ENCODE measurements around the gene ACADVL.
"Not testable (repeated sequence)": the region's sequence is repeated elsewhere in the genome, so short reads cannot be mapped to it uniquely, and the experiment has no call there.

ACADVL gene

GRCh38 chr17:7219812-7220592, at the start of gene ACADVL, which contains the start of gene DLG4:
TSS of gene ACADVL (plus strand) at chr17:7219938. CDS start at chr17:7219985, 47 bp downstream.
TSS of gene DLG4 (minus strand) at chr17:7219836.
- DNase-seq (ENCODE audit: low spot score) = peak; percentile 94

DNA sequence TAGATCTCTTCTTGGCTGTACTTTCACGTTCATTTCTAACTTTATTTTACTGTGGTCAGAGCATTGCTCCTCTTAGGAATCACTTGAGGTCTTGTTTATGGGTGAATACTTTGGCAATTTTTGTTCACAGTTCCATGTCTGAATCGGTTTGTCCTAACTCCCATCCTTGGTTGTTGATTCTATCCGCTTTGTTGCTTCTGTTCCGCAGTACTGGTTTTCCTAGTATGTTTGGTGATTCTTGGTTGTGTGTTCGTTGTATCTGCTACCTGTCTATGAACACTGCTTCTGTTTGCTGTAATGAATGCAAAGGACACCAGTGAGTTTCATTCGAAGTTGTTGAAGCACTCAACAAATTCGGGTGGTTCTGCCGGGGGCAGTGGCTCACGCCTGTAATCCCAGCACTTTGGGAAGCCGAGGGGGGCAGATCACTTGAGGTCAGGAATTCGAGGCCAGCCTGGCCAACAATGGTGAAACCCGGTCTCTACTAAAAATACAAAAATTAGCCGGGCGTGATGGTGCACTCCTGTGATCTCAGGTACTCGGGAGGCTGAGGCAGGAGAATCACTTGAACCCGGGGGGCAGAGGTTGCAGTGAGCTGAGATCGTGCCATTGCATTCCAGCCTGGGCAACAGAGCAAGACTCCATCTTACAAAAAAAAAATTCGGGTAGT, 47.1 kb upstream of the ACADVL start:
- not testable (repeated sequence) for DNase-seq (ENCODE audit: low spot score)

GRCh38 chr17:7173687-7174602, 45.8 kb upstream of the ACADVL start:
- no peak for DNase-seq (ENCODE audit: low spot score)

DNA sequence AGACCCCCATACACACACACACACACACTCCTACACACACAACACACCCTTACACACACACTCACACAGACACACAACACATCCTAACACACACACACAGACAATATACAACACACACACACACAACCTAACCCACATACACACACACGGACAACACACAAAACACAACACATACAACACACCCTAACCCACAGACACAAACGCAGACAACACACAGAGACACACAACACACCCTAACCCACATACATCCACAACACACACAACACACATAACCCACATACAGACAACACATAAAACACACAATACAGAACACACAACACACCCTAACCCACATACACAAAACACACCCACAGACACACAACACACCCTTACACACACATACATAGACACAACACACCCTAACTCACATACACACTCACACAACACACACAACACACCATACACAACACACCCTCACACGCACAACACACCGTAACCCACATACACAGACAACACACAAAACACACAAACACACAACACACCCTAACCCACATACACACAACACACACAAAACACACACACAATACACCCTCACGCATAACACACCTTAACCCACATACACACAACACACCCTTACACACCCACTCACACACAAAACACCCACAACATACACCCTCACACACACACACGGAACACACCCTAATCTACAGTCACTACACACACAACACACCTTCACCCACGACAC, 45.0 kb upstream of the ACADVL start:
- DNase-seq (ENCODE audit: low spot score) = no peak

- no peak for DNase-seq (ENCODE audit: low spot score)
Measured at GRCh38 chr17:7175330-7175733, 44.4 kb upstream of the ACADVL start.

GRCh38 chr17:7176107-7176840, 43.5 kb upstream of the ACADVL start:
- no peak for DNase-seq (ENCODE audit: low spot score)

- no peak for DNase-seq (ENCODE audit: low spot score)
Measured at GRCh38 chr17:7176841-7177190, 42.9 kb upstream of the ACADVL start.

DNA sequence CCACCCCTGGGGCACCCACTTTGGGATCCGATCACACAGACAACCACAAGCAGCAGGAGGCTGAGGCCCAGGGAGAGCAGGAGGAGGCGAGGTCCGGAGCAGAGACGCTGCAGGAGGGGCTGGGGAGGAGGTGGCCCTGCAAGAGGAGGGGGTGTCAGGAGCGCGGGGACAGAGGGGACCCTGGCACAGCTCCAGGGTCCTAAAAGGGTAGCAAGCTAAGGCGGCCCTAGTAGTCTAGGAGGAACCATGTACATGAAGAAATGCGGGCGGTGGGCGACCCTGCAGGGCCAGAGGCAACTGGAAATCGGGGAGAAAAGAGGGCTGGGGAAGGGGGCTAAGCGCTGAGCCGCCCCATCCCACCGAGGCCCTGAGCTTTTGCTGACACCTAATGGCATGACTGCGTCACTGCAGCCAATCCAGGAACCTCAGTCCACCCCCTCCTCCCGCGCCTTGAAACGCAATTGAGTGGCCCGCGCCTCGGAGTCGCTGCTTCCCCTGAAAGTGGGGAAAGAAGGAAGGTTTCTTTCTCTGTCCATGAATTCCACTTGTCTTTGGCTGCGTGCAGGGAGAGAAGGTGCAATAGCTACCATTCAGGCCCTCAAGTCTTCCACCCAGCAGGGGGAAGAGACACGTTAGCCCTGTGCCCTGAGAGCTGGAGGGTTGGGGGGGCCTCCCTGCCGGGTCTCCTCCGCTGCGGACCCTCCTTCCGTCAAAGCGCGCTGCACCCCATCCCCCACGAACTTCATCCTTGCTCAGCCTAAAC, 42.4 kb upstream of the ACADVL start:
- DNase-seq (ENCODE audit: low spot score) = peak; percentile 92

GRCh38 chr17:7177954-7178477, 41.7 kb upstream of the ACADVL start:
- DNase-seq (ENCODE audit: low spot score) = no peak

DNA sequence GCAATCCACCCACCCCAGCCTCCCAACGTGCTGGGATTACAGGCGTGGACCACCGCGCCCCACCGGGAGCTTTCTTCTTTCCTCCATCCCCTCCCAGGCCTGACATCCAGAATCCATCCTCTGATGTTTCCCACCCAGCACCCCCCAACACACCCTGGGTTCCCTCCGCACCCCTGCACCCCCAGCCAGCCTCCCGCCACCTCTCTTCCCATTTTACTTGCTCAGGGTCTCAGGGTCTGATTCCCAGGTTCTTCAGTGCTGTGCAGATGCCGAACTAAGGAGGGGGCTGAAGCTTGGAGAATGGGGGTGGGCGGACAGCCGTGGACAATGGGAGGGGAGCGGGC, 40.8 kb upstream of the ACADVL start:
- DNase-seq (ENCODE audit: low spot score) = no peak

- DNase-seq (ENCODE audit: low spot score) = no peak
Measured at GRCh38 chr17:7179317-7180254, 40.2 kb upstream of the ACADVL start, which contains the start of gene ASGR1. TSS of gene ASGR1 (minus strand) at chr17:7179370. CDS start at chr17:7178563, 807 bp downstream.

- DNase-seq (ENCODE audit: low spot score) = not testable (repeated sequence)
Measured at GRCh38 chr17:7182101-7182500, 37.6 kb upstream of the ACADVL start.

- DNase-seq (ENCODE audit: low spot score) = no peak
Measured at GRCh38 chr17:7183433-7184090, 36.2 kb upstream of the ACADVL start.

DNA sequence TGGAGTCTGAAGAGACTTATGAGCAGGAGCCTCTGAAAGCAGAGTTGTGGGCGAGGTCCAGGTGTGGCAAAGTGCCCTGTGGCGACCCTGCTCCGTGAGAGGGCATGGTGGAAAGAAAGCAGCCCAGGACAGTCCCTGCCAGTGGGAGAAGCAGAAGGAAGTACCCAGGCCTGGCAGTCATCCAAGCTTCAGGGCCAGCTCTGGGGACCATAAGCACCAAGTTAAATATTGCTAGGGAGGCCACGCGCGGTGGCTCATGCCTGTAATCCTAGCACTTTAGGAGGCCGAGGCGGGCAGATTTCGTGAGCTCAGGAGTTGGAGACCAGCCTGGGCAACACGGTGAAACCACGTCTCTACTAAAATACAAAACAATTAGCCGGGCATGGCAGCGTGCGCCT, 35.6 kb upstream of the ACADVL start:
- no peak for DNase-seq (ENCODE audit: low spot score)

- DNase-seq (ENCODE audit: low spot score) = no peak
Measured at GRCh38 chr17:7184647-7185046, 35.1 kb upstream of the ACADVL start.

GRCh38 chr17:7186241-7186640, 33.5 kb upstream of the ACADVL start:
- DNase-seq (ENCODE audit: low spot score) = no peak

DNA sequence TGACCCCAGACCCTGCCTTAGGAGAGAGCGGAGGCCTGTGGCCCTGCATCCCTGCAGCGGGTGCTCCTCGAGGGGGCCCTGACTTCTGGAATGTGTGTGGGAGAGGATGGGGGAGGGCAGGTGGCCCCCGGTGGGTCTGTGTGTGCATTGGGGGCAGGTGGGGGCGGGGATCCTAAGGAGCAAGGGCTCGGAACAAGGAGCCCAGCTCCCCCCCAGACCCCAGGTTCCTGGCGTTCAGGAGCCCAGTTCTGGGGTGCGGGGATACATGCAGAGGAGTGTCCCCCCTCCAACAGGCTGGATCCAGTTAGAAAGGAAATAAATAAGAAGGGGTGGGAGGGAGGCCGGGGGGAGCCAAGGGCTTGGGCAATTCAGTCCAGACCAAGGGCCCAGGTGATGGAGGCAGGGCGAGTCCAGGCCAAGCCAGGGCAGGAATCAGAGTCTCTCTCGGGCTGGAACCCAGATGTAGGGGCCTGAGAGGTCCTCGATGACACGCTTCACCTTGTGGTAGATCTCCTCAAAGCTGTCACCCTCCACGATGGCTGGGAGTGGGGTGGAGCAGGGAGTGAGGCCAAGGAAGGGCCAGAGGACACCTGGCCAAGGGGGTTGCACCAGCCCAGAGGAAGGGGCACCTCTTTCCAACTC, 29.3 kb upstream of the ACADVL start:
- DNase-seq (ENCODE audit: low spot score) = no peak

- no peak for DNase-seq (ENCODE audit: low spot score)
Measured at GRCh38 chr17:7191069-7191468, 28.7 kb upstream of the ACADVL start.
